GM21515 (cell line): ENCODE data around the gene GLTP.
"Not testable (repeated sequence)": the region's sequence is repeated elsewhere in the genome, so short reads cannot be mapped to it uniquely, and the experiment has no call there.

Source experiments
- ATAC-seq: cut with Tn5 transposase; IDR thresholded peaks from one replicate; pipeline ENCODE4 v1.9.1; 2021; ENCODE audit not compliant: unreplicated experiment

Gene GLTP

GRCh38 chr12:109878749-109879148, 1.6 kb downstream of the GLTP start:
- ATAC-seq: no peak

- ATAC-seq: no peak
These were observed 2.1 kb downstream of the GLTP start for GRCh38 chr12:109878247-109878625.

DNA sequence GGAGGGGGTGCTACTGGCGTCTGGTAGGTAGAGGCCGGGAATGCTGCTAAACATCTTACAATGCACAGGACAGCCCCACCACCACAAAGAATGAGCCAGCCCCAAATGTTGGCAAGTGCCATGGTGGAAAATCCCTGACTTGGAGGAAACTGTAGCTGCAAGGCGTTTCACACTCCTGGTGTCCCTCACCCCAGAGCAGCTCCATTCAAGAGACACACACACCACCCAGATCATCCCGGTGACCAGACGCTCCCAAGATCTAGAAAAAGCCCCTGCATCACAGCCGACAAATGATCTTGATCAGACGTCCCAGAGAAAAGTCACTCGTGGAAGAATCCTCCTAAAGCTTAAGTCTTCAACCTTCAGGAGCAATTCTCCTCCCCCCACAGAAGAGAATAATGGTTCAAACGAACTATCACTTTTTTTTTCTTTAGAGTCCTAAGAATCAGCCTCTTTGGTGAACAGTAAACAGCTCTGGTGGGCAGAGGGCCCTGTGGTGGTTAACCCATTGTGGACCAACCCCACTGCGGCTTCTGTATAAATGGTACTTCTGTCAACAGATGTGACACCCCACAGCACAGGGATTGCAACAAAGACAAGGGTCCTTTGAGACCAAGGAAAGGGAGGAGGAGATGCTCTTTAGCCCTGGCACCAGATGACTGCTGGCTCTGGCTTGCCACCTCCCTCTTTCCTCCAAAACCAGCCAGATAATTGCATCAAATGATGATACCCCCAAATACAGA, 2.7 kb downstream of the GLTP start:
- no peak for ATAC-seq

DNA sequence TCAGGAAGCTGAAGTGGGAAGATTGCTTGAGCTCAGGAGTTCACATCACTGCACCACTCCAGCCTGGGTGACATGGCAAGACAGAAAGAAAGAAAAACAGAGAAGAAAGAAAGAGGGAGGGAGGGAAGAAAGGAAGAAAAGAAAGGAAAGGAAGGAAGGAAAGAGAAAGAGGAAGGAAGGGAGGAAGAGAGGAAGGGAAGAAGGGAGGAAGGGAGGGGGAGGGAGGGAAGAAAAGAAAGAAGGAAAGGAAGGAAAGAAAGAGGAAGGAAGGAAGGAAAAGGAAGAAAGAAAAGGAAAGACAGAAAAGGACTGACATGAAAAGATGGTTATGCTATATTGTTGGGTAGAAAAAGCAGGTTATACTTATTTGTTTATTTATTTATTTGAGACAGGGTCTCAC, 3.9 kb downstream of the GLTP start:
- ATAC-seq: no peak

GRCh38 chr12:109875572-109876131, 4.7 kb downstream of the GLTP start:
- no peak for ATAC-seq

GRCh38 chr12:109873653-109874052, 6.7 kb downstream of the GLTP start:
- ATAC-seq: no peak

- no peak for ATAC-seq
These were observed 8.6 kb downstream of the GLTP start for GRCh38 chr12:109871668-109872314.

DNA sequence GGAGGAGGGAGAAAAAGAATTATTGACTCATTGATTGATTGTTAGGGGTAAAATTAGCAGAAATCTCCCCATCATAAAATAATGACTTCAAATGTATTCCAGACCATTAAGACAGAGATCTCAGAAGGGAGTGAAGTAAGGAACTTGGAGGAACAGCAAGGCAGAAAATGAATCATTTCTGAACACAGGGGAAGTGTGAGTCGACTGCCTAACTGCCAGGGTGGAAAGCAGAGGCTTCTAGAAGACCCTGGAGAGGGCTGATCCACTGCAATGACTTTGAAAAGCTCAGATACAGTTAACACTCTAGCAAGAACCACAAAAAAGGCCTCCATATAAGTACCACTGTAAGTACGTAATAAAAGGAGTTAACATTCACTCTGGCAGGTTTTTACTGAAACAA, 9.7 kb downstream of the GLTP start:
- ATAC-seq: no peak

GRCh38 chr12:109868182-109869051, 11.9 kb downstream of the GLTP start:
- no peak for ATAC-seq

GRCh38 chr12:109864916-109865315, 15.4 kb downstream of the GLTP start:
- ATAC-seq: no peak

GRCh38 chr12:109863847-109864712, 16.3 kb downstream of the GLTP start:
- ATAC-seq: no peak

DNA sequence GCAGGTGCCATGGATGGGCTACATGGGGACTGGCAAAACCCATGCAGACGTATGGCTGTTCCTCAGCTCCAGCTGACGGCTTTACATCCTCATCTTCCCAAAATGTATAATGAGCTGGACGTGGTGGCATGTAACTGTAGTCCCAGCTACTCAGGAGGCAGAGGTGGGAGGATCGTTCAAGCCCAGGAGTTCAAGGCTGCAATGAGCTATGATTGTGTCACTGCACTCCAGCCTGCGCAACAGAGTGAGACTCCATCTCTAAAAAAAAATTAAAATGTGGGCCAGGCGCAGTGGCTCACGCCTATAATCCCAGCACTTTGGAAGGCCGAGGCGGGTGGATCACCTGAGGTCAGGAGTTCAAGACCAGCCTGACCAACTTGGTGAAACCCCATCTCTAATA, 17.9 kb downstream of the GLTP start:
- not testable (repeated sequence) for ATAC-seq

DNA sequence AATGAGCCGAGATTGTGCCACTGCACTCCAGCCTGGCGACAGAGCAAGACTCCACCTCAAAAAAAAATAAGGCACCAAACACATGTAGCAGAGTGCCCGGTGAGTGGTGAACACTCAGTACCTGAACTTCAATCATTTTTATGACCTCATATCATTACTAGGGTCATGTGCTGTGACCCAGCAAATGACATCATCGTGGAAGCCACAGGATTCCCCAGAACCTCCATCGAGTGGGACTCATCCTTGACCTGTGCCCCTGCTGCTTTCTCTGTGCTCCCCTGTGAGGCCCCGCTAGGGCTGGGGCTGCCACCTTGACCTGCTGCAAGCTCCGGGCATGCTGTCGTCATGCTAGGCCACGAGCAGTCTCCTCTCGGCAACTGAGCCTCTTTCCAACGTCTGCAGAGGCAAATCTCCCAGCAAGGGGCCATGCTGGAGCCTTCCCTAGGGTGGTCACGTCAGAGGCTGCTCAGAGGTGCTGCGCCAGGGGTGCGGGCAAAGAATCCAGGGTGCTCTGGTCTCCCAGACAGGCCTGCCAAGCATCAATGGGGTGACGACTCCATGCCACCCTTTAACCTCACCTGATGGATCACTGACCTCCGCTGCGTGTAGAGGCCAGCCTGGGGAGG, 18.5 kb downstream of the GLTP start:
- no peak for ATAC-seq

DNA sequence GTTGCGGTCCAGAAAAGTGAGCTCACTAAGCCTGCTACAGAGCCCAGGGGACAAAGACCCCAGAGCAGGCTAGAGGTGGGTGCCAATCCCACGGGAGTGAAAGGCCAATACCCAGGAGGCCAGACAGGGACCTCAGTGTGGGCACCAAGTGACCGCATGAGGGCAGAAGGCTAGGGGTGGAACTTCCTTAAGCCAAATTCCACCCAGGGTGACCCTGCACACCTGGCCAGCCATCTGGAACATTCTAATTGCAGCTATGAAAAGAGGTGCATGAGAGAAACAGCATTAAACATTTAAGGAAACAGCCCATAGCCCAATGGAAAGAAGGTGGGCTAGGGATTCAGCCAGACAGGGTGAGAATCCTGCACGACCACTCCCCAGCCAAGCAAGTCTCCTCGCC, 19.4 kb downstream of the GLTP start:
- ATAC-seq: no peak

- no peak for ATAC-seq
These were observed 21.6 kb downstream of the GLTP start for GRCh38 chr12:109858764-109859163.

DNA sequence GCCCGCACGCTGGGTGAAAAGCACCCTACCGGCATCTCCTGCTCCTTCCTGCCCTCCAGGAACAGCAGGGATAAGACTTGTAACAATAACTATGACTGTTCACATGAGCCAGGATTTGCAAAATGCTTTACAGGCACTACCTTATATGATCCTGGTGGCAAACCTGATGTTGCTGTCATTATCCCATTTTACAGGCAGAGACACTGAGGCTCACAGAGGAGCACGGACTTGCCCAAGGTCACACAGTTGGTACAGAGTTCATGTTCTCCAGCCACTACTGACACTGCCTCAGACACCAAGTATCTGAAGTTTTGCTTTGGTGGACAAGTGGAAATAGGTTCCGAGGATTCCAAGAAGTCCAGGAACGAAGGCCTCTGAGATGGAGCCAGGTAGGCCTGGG, 22.6 kb downstream of the GLTP start:
- no peak for ATAC-seq

GRCh38 chr12:109855377-109855776, 25.0 kb downstream of the GLTP start:
- no peak for ATAC-seq

- not testable (repeated sequence) for ATAC-seq
These were observed 29.8 kb downstream of the GLTP start for GRCh38 chr12:109850518-109850917.

- no peak for ATAC-seq
These were observed 33.1 kb downstream of the GLTP start for GRCh38 chr12:109847142-109847735.

DNA sequence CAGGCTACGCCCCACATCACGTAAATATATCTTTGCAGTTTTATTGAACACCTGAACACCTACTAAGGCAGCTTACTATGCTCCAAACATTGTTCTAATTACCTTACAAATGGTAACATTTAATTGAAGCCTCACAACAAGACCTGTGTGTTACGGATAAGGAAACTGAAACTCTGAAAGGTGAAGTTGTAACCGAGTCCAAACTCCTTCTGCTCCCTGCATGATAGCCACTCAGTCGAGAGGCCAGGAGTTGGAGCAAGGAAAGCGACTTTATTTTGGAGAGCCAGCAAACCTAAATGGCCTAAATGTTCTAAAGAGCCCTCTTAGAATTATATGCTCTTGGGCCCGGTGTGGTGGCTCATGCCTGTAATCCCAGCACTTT, 34.5 kb downstream of the GLTP start:
- no peak for ATAC-seq
